Activated CD4-positive, alpha-beta T cell treated with anti-CD3 and anti-CD28 coated beads, Interleukin-10, Interleukin-2, amounts not matched to agents 100 ng/mL and 50 ng/mL, durations not matched to agents 16 hours and 8 hours (primary cell): Measurements from ENCODE around the gene IL4R.

Source experiments
- DNase-seq: peaks from one replicate; pipeline ENCODE4 v3.0.0-alpha.2; 2020

The IL4R gene

GRCh38 chr16:27289669-27290068 lies 24.1 kb upstream of the IL4R start:
- DNase-seq: no peak

GRCh38 chr16:27290562-27290961 lies 23.2 kb upstream of the IL4R start:
- DNase-seq: no peak

DNA sequence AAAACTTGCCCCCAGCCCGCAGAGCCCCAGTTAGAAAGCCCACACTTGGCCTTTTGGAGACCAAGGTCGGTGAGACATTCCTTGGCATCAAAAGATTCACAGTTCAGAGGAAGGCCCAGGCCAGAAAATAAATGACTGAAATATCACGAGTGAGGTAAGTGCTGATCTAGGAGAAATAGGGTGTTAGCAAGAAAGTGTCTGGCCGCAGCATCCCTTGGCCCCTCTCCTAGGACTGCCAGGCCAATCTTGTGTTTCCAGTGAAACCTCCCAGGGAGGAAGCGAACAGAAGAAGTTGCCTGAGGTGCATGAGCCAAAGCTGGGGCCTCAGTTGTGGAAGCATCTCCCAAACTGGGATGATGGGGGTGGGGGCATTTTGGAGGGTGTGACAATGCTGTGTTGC lies 22.7 kb upstream of the IL4R start:
- no peak for DNase-seq

GRCh38 chr16:27291722-27292240 lies 22.0 kb upstream of the IL4R start:
- no peak for DNase-seq

- DNase-seq: no peak
Measured at GRCh38 chr16:27293343-27293742, 20.4 kb upstream of the IL4R start.

GRCh38 chr16:27298132-27298531 lies 15.6 kb upstream of the IL4R start:
- no peak for DNase-seq

- no peak for DNase-seq
Measured at GRCh38 chr16:27301236-27301861, 12.4 kb upstream of the IL4R start.

- no peak for DNase-seq
Measured at GRCh38 chr16:27302126-27302525, 11.6 kb upstream of the IL4R start.

- DNase-seq: no peak
Measured at GRCh38 chr16:27303256-27304100, 10.3 kb upstream of the IL4R start.

GRCh38 chr16:27304102-27304501 lies 9.7 kb upstream of the IL4R start:
- DNase-seq: no peak

DNA sequence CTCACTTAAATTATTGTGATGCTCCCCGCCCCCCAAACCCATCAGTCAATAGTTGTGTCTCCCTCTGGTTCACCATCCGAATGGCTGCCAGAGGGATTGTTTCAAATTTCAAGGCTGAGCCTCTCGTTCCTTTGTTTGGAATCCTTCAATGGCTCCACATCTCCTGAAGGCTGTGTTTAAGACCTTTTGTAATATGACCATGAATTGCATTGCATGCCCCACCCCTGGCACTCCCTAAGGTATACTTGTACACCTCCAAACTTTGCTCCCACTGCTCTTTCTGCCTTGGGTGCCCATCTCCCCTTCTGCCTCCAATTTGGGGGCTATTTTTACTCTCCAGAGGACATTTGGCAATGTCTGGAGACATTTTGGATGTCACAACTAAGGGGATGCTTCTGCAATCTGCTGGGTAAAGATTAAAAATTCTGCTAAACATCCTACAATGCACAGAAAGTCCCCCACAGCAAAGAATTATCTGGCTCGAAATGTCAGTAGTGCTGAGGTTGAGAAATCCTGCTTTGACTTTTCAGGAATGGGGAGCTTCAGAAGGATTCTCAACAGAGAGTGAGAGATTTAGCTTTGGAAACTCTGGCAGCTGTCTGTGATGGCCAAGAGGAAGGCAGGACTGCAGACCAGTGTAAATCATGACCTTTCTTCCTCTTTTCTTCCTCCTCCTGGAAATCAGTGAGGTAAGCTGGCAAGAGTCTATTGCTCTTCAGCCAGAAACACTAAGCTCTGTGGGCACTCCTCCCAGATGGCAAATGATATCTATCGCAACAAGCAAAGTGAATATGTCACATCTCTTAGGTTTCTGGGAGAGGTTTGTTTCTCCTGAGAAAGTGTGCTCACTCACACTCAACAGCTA lies 8.7 kb upstream of the IL4R start:
- no peak for DNase-seq

GRCh38 chr16:27305839-27306442 lies 7.8 kb upstream of the IL4R start:
- DNase-seq: no peak

DNA sequence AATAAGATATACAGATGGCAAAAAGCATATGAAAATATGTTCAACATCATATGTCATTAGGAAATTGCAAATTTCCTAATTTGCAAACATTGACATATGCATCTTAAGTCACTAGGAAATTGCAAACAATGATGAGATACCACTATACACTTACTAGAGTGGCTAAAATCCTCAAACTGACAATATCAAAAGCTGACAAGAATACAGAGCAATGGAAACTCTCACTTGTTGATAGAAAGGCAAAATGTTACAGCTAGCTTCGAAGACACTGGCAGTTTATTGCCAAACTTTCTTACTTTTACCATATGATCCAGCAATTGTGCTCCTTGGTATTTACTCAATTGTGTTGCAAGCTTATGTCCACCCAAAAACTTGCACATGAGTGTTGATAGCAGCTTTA lies 5.0 kb upstream of the IL4R start:
- DNase-seq: no peak

- DNase-seq: no peak
Measured at GRCh38 chr16:27310576-27311447, 3.0 kb upstream of the IL4R start.

GRCh38 chr16:27311448-27311830 lies 2.3 kb upstream of the IL4R start:
- no peak for DNase-seq

GRCh38 chr16:27311897-27312303 lies 1.9 kb upstream of the IL4R start:
- no peak for DNase-seq

GRCh38 chr16:27312580-27313421 lies 973 bp upstream of the IL4R start:
- DNase-seq: no peak

- peak; percentile 65 for DNase-seq
Measured at GRCh38 chr16:27314161-27314723, 468 bp downstream of the IL4R start.

DNA sequence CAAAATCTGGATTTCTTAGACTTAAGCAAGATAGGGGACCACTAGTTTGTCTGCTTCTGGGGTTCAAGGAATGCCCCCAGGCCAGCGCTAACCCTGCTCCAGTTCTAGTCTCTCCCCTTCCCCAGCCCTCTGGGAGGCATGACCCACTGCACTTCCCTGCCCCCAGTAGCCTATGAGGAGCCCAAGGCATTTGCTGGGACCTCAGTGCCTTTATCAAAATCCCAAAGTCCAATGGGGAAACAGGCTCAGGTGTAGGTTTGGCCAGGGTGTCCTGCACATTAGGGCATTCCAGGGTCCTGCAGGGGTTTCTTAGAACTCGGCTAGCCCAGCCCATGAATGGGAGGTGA lies 1.2 kb downstream of the IL4R start:
- DNase-seq: no peak

GRCh38 chr16:27315333-27316037 lies 1.7 kb downstream of the IL4R start:
- peak; percentile 79 for DNase-seq
